IMR-90 (cell line): Measurements from ENCODE around the gene PTPRN2. TPM values are rescaled to one million over a fixed set of nuclear protein-coding genes. Genes with fewer than 3 reads are reported as not detected.

Source experiments
- ATAC-seq: fragments of 200-7000 bp; cut with Tn5 transposase; 2 replicates; pipeline ENCODE4 v1.9.1; 2020; ENCODE audit warnings: low read depth, mild to moderate bottlenecking, moderate library complexity
- BruUV-seq: library from RNA; stranded (reverse); fragments of 400-500 nt; replicated peaks from 2 replicates; lab custom pipeline; 2021; lab: Mats Ljungman, UMichigan
- CTCF ChIA-PET: fragments of 300-600 bp; formaldehyde crosslinking; extraction: SDS; loops from one replicate; lab custom pipeline; 2021; ENCODE audit warnings: antibody characterized with exemption; lab: Yijun Ruan, JAX
- POLR2A ChIA-PET: fragments of 300-600 bp; sonication (Branson Sonifier 250); formaldehyde crosslinking; loops from one replicate; lab custom pipeline; 2022; ENCODE audit warnings: antibody characterized with exemption; ENCODE audit not compliant: unreplicated experiment; lab: Charles Lee
- DNase-seq: peaks from one replicate; pipeline ENCODE4 v3.0.0; 2013
- H2AFZ ChIP-seq: replicated peaks from 2 replicates; pipeline ENCODE3; 2013; ENCODE audit warnings: low read length, mild to moderate bottlenecking; ENCODE audit not compliant: poor library complexity
- H2AK5ac ChIP-seq: 2 replicates; pipeline ENCODE4 v1.6.1; 2013; ENCODE audit warnings: low read depth, low read length, inconsistent platforms
- H2AK9ac ChIP-seq: replicated peaks from 2 replicates; pipeline ENCODE3; 2013; ENCODE audit warnings: mild to moderate bottlenecking, low read depth, low read length, moderate library complexity; ENCODE audit not compliant: poor library complexity
- H2BK120ac ChIP-seq: 2 replicates; pipeline ENCODE4 v1.6.1; 2013; ENCODE audit warnings: low read depth, low read length, inconsistent platforms
- H2BK15ac ChIP-seq: 3 replicates; pipeline ENCODE4 v1.6.1; 2013; ENCODE audit warnings: low read depth, low read length, inconsistent platforms
- H2BK20ac ChIP-seq: 2 replicates; pipeline ENCODE4 v1.6.1; 2013; ENCODE audit warnings: low read depth, mild to moderate bottlenecking, inconsistent platforms, low read length, moderate library complexity
- H2BK5ac ChIP-seq: 2 replicates; pipeline ENCODE4 v1.6.1; 2013; ENCODE audit warnings: mild to moderate bottlenecking, low read depth, low read length, inconsistent platforms; ENCODE audit not compliant: poor library complexity, severe bottlenecking
- H3K14ac ChIP-seq: replicated peaks from 2 replicates; pipeline ENCODE4 v1.6.1; 2013; ENCODE audit warnings: low read depth, low read length, inconsistent platforms
- H3K18ac ChIP-seq: 2 replicates; pipeline ENCODE4 v1.6.1; 2013; ENCODE audit warnings: low read depth, low read length, control low read depth
- H3K23ac ChIP-seq: 2 replicates; pipeline ENCODE4 v1.6.1; 2013; ENCODE audit warnings: low read depth, low read length, inconsistent platforms
- H3K27ac ChIP-seq: 2 replicates; pipeline ENCODE4 v1.5.1; 2013; ENCODE audit warnings: mild to moderate bottlenecking, control low read depth, low read length; ENCODE audit not compliant: insufficient read depth
- H3K27me3 ChIP-seq: 2 replicates; pipeline ENCODE4 v1.6.1; 2013; ENCODE audit warnings: low read length; ENCODE audit not compliant: control insufficient read depth, insufficient read depth
- H3K36me3 ChIP-seq: 2 replicates; pipeline ENCODE4 v1.6.1; 2013; ENCODE audit warnings: low read length, mixed read lengths; ENCODE audit not compliant: control insufficient read depth, insufficient read depth
- H3K4ac ChIP-seq: 2 replicates; pipeline ENCODE4 v1.6.1; 2013; ENCODE audit warnings: low read depth, low read length, inconsistent platforms
- H3K4me1 ChIP-seq: 2 replicates; pipeline ENCODE4 v1.6.1; 2013; ENCODE audit warnings: low read length, mixed read lengths; ENCODE audit not compliant: control insufficient read depth, insufficient read depth
- H3K4me2 ChIP-seq: 2 replicates; pipeline ENCODE4 v1.6.1; 2013; ENCODE audit warnings: low read depth, mild to moderate bottlenecking, control low read depth, low read length, moderate library complexity
- H3K4me3 ChIP-seq: 2 replicates; pipeline ENCODE4 v1.5.1; 2013; ENCODE audit warnings: low read depth, mild to moderate bottlenecking, control low read depth, low read length, moderate library complexity; ENCODE audit not compliant: insufficient read depth
- H3K56ac ChIP-seq: 2 replicates; pipeline ENCODE4 v1.6.1; 2013; ENCODE audit warnings: low read length, inconsistent platforms; ENCODE audit not compliant: insufficient read depth; ENCODE audit errors: extremely low read depth
- H3K79me1 ChIP-seq, 2 experiments: 2 replicates each; pipeline ENCODE4 v1.6.1; 2013; ENCODE audit warnings: low read length in 2 of 2, inconsistent platforms in 1 of 2, low read depth in 1 of 2
- H3K9ac ChIP-seq: 2 replicates; pipeline ENCODE4 v1.6.1; 2013; ENCODE audit warnings: low read depth, low read length, control low read depth
- H3K9me1 ChIP-seq: 2 replicates; pipeline ENCODE4 v1.6.1; 2013; ENCODE audit warnings: low read length, inconsistent platforms; ENCODE audit not compliant: insufficient read depth
- H3K9me3 ChIP-seq: 2 replicates; pipeline ENCODE4 v1.6.1; 2013; ENCODE audit warnings: low read length; ENCODE audit not compliant: control insufficient read depth, insufficient read depth
- H4K20me1 ChIP-seq: 2 replicates; pipeline ENCODE4 v1.6.1; 2013; ENCODE audit warnings: low read length, inconsistent platforms; ENCODE audit not compliant: insufficient read depth
- H4K5ac ChIP-seq: 2 replicates; pipeline ENCODE4 v1.6.1; 2013; ENCODE audit warnings: mild to moderate bottlenecking, low read depth, low read length, control low read depth
- H4K8ac ChIP-seq, 2 experiments: 2 replicates each; pipeline ENCODE4 v1.6.1; 2013; ENCODE audit warnings: low read depth in 2 of 2, low read length in 2 of 2, control low read depth in 1 of 2, inconsistent platforms in 1 of 2
- H4K91ac ChIP-seq: 2 replicates; pipeline ENCODE4 v1.6.1; 2013; ENCODE audit warnings: low read depth, low read length, inconsistent platforms; ENCODE audit not compliant: insufficient read depth
- WGBS, 2 experiments: methylation state at CpG; one replicate each; pipeline versions ENCODE4 v1.1.5 to v1.1.7; 2013; ENCODE audit warnings: missing lambda C conversion rate in 2 of 2; ENCODE audit not compliant: insufficient read length in 1 of 2; ENCODE audit errors: extremely low coverage in 2 of 2; 5-methylcytosine and 5-hydroxymethylcytosine counted together
- dilution Hi-C: fragments of 300-500 bp; cut with HindIII; formaldehyde crosslinking; loops from one replicate; pipeline ENCODE4 v1.14.3; 2018; ENCODE audit warnings: low sequenced_read_pairs; ENCODE audit not compliant: unreplicated experiment
- in situ Hi-C: fragments of 300-500 bp; cut with MboI; formaldehyde crosslinking; loops from 3 replicates; pipeline ENCODE4 v1.14.3; 2019; ENCODE audit warnings: low sequenced_read_pairs, inconsistent platforms, mixed read lengths
- intact Hi-C: fragments of 100-400 bp; cut with micrococcal nuclease; formaldehyde crosslinking; loops from 2 replicates; pipeline ENCODE4 v1.10.0; 2022
- polyA plus RNA-seq, 3 experiments: library from polyadenylated mRNA; depleted of rRNA; stranded (reverse); fragments of >200 nt; gene quantifications; 2 replicates each; pipeline ENCODE4 v1.2.3, GENCODE V29; 2012; ENCODE audit warnings: low replicate concordance in 1 of 3
- total RNA-seq: library from RNA; depleted of rRNA; stranded (reverse); fragments of >200 nt; gene quantifications from 2 replicates; pipeline ENCODE4 v1.2.3, GENCODE V29; 2012
- TF ChIP-seq, protein P1 (sequence below): fragments of 150-350 bp; IDR thresholded peaks from 2 replicates; pipeline ENCODE4 v1.6.1; 2016; ENCODE audit warnings: low read depth, mild to moderate bottlenecking, low read length, moderate library complexity, borderline replicate concordance

Gene PTPRN2
- total and polyA plus RNA-seq, 2 of the 4 experiments (the other 2 are of a cell fraction) = 0.03 TPM; not detected in 1

DNA sequence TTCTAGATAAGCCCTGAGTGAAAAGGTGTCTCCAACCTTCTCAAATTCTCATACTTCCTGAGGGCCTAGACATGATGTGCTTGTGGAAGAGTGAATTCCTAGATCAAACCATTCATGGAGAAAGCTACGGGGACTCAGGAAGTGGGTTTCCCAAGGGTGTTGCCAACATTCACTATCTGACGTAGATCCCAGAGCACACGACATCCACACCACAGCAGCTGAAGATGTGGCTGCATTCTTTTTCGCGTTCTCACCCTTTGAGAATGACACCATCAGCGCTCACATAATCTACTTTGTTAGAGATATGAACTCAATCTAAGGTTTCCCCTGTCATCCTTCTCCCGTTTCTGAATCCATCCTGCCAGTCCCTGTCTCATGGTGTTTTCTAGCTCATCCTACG, 960.0 kb downstream of the PTPRN2 start:
- Histone ChIP-seq H3K4me3 (no peak overlapping the region), H3K27me3 (no peaks in the 10 kb centered on the region), H3K4ac (no peak overlapping the region), H2AFZ (no peak overlapping the region), H3K56ac (no peak overlapping the region), H3K9me1 (no peaks in the 10 kb centered on the region), H3K9ac (no peak overlapping the region), H4K20me1 (no peaks in the 10 kb centered on the region), H3K36me3 (no peaks in the 10 kb centered on the region), H2BK120ac (no peak overlapping the region), H2BK15ac (no peak overlapping the region), H4K91ac (no peak overlapping the region), H3K79me1 (no peaks in the 10 kb centered on the region), H2BK20ac (no peak overlapping the region), H3K23ac (no peak overlapping the region), H3K4me1 (no peaks in the 10 kb centered on the region), H3K27ac (no peak overlapping the region), H4K5ac (no peak overlapping the region), H3K18ac (no peak overlapping the region), H4K8ac (no peak overlapping the region), H2BK5ac (no peak overlapping the region), H2AK9ac (no peak overlapping the region), H3K9me3 (peaks cover 27% of the 10 kb centered on the region), H3K4me2 (no peak overlapping the region), H2AK5ac (no peak overlapping the region), H3K14ac (no peak overlapping the region)
- ChIA-PET POLR2A (no interaction called here), CTCF (no interaction called here)
- intact Hi-C loops = no loop called here
- WGBS, 2 experiments = no CpG with 5 or more reads among the region's 8 CpGs
- DNase-seq = no peak
- BruUV-seq = no TSS peak
- TF ChIP-seq, protein P1, sequence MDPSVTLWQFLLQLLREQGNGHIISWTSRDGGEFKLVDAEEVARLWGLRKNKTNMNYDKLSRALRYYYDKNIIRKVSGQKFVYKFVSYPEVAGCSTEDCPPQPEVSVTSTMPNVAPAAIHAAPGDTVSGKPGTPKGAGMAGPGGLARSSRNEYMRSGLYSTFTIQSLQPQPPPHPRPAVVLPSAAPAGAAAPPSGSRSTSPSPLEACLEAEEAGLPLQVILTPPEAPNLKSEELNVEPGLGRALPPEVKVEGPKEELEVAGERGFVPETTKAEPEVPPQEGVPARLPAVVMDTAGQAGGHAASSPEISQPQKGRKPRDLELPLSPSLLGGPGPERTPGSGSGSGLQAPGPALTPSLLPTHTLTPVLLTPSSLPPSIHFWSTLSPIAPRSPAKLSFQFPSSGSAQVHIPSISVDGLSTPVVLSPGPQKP = no peak
- no peak for ATAC-seq
- in situ Hi-C loops = no loop called here
- dilution Hi-C loops = no loop called here
